Smooth muscle cell (in vitro differentiated cells): Measurements from ENCODE around the gene GPD1. TPM values are rescaled to one million over a fixed set of nuclear protein-coding genes. Genes with fewer than 3 reads are reported as not detected.

Experiments used
- DNase-seq: peaks from one replicate; lab custom pipeline; 2025; ENCODE audit not compliant: unreplicated experiment; lab: John Stamatoyannopoulos, UW
- H2AFZ ChIP-seq: fragments of 200-600 bp; sonication (generic); 2 replicates; pipeline ENCODE4 v1.6.0; 2016; ENCODE audit warnings: antibody characterized with exemption, low read depth, mild to moderate bottlenecking
- H3F3A ChIP-seq: fragments of 200-600 bp; sonication (generic); 2 replicates; pipeline ENCODE4 v1.6.0; 2017; ENCODE audit warnings: antibody characterized with exemption, low read depth
- H3K27ac ChIP-seq: fragments of 200-600 bp; sonication (generic); 2 replicates; pipeline ENCODE4 v1.5.1; 2016; ENCODE audit warnings: low read depth, mild to moderate bottlenecking
- H3K27me3 ChIP-seq: fragments of 200-600 bp; sonication (generic); 2 replicates; pipeline ENCODE4 v1.6.1; 2016; ENCODE audit warnings: low read depth, mild to moderate bottlenecking
- H3K36me3 ChIP-seq: fragments of 200-600 bp; sonication (generic); 2 replicates; pipeline ENCODE4 v1.5.1; 2016; ENCODE audit warnings: low read depth
- H3K4me1 ChIP-seq: fragments of 200-600 bp; sonication (generic); 2 replicates; pipeline ENCODE4 v1.5.1; 2016; ENCODE audit warnings: low read depth
- H3K4me2 ChIP-seq: fragments of 200-600 bp; sonication (generic); 2 replicates; pipeline ENCODE4 v1.6.0; 2016; ENCODE audit warnings: mild to moderate bottlenecking
- H3K4me3 ChIP-seq: fragments of 200-600 bp; sonication (generic); 2 replicates; pipeline ENCODE4 v1.5.1; 2016; ENCODE audit warnings: mild to moderate bottlenecking
- H3K79me2 ChIP-seq: fragments of 200-600 bp; sonication (generic); 2 replicates; pipeline ENCODE4 v1.6.0; 2016; ENCODE audit warnings: low read depth, mild to moderate bottlenecking
- H3K9ac ChIP-seq: fragments of 200-600 bp; sonication (generic); 2 replicates; pipeline ENCODE4 v1.6.0; 2016; ENCODE audit warnings: low read depth
- H3K9me3 ChIP-seq: fragments of 200-600 bp; sonication (generic); replicated peaks from 2 replicates; pipeline ENCODE4 v1.5.1; 2016; ENCODE audit warnings: low read depth
- H4K20me1 ChIP-seq: fragments of 200-600 bp; sonication (generic); 2 replicates; pipeline ENCODE4 v1.6.0; 2016; ENCODE audit warnings: low read depth
- CTCF ChIP-seq: fragments of 200-600 bp; sonication (generic); IDR thresholded peaks from 2 replicates; pipeline ENCODE4 v1.5.1; 2017; ENCODE audit warnings: borderline replicate concordance, mild to moderate bottlenecking, antibody characterized with exemption; ENCODE audit not compliant: insufficient read depth, poor library complexity, severe bottlenecking
- WGBS: methylation state at CpG from one replicate; pipeline ENCODE4 v1.1.7; 2016; ENCODE audit warnings: low lambda C conversion rate; 5-methylcytosine and 5-hydroxymethylcytosine counted together
- polyA plus RNA-seq: library from polyadenylated mRNA; unstranded; fragments of >200 nt; fragmentation: Nextera tagmentation; extraction: Ambion mirVana; gene quantifications from 2 replicates; pipeline ENCODE4 v1.2.1, GENCODE V29; 2016
- total RNA-seq: library from RNA; depleted of rRNA; stranded (reverse); fragments of >200 nt; gene quantifications from 2 replicates; pipeline ENCODE4 v1.2.3, GENCODE V29; 2014

Gene GPD1
- total and polyA plus RNA-seq, 2 experiments from 2014 or later, result 0.24 TPM; not detected in 1

- TF ChIP-seq CTCF, result no peak
- H3F3A ChIP-seq, result peaks cover 7% of the 10 kb centered on the region
- no peak overlapping the region for H2AFZ ChIP-seq
- H4K20me1 ChIP-seq, result peaks cover 23% of the 10 kb centered on the region
- H3K27me3 ChIP-seq, result no peaks in the 10 kb centered on the region
- no peak overlapping the region for H3K9ac ChIP-seq
- DNase-seq, result no peak
- 92% methylated on average over 5 of the region's 5 CpGs for WGBS
- peaks cover 20% of the 10 kb centered on the region for H3K36me3 ChIP-seq
- no peaks in the 10 kb centered on the region for H3K9me3 ChIP-seq
- H3K4me3 ChIP-seq, result no peak overlapping the region
- peaks cover 5% of the 10 kb centered on the region for H3K79me2 ChIP-seq
- no peaks in the 10 kb centered on the region for H3K4me1 ChIP-seq
- H3K4me2 ChIP-seq, result no peak overlapping the region
- H3K27ac ChIP-seq, result no peak overlapping the region
These were observed 13.4 kb upstream of the GPD1 start for GRCh38 chr12:50090391-50090790.

DNA sequence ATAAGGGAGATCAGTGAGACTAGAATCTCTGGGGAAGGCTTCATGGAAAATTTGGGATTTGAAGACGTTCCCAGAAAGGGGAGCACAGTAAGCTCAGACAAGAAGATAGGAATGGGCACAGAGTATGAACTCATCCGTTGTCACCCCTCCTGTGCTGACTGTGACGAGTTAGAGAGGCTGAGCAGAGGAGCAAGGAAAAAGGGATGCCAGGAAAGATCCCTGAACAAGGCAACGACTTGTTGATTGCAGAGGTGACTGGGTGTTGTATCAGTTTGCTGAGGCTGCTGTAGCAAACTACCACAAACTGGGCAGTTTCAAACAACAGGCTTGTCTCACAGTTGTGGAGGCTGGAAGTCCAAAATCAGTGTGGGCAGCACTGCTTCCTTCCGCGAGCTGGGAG lies 5.9 kb upstream of the GPD1 start:
- 97% methylated on average over 6 of the region's 6 CpGs for WGBS

GRCh38 chr12:50099302-50100008 lies 4.4 kb upstream of the GPD1 start:
- WGBS, result 75% methylated on average over 5 of the region's 5 CpGs
- no peak overlapping the region for H3K27ac ChIP-seq

More for the DNA sequence above, 5.9 kb upstream of the GPD1 start:
- Histone ChIP-seq H3K36me3 (peaks cover 8% of the 10 kb centered on the region), H3K27me3 (no peaks in the 10 kb centered on the region), H4K20me1 (no peaks in the 10 kb centered on the region), H3K4me3 (no peak overlapping the region), H3K79me2 (no peaks in the 10 kb centered on the region), H3K4me2 (no peak overlapping the region), H3K4me1 (no peaks in the 10 kb centered on the region), H3F3A (peaks cover 14% of the 10 kb centered on the region), H3K9ac (no peak overlapping the region), H3K9me3 (no peaks in the 10 kb centered on the region), H2AFZ (no peak overlapping the region), H3K27ac (no peak overlapping the region)
- DNase-seq, result no peak
- TF ChIP-seq CTCF, result no peak

More at GRCh38 chr12:50099302-50100008, 4.4 kb upstream of the GPD1 start:
- Histone ChIP-seq H3K9ac (no peak overlapping the region), H3K9me3 (no peaks in the 10 kb centered on the region), H3F3A (peaks cover 14% of the 10 kb centered on the region), H2AFZ (no peak overlapping the region), H3K4me1 (no peaks in the 10 kb centered on the region), H3K4me3 (no peak overlapping the region), H3K36me3 (peaks cover 3% of the 10 kb centered on the region), H4K20me1 (no peaks in the 10 kb centered on the region), H3K27me3 (no peaks in the 10 kb centered on the region), H3K79me2 (no peaks in the 10 kb centered on the region), H3K4me2 (no peak overlapping the region)
- DNase-seq, result no peak
- no peak for TF ChIP-seq CTCF
